ENCODE data around the gene NFKBIZ. TPM values are rescaled to one million over a fixed set of nuclear protein-coding genes. Genes with fewer than 3 reads are reported as not detected.
"Not testable (repeated sequence)": the region's sequence is repeated elsewhere in the genome, so short reads cannot be mapped to it uniquely, and the experiment has no call there.

NFKBIZ gene
- polyA plus RNA-seq, 1 of the 3 experiments (the other 2 are of a cell fraction) = 59.9 TPM

GRCh38 chr3:101879623-101880284, 30.4 kb downstream of the NFKBIZ start (continued):
- TF ChIP-seq USF2 (IDR thresholded peaks at IDR 0.05; ENCODE audit: borderline replicate concordance, low read depth, low read length) = no peak

GRCh38 chr3:101884776-101885175, 35.5 kb downstream of the NFKBIZ start:
- no peaks in the 10 kb centered on the region for H4K20me1 ChIP-seq (ENCODE audit: insufficient read depth)
- H3K27ac ChIP-seq (ENCODE audit: low read depth in 2 of 2, low read length in 1 of 2) = no peak overlapping the region
- no peaks in the 10 kb centered on the region for H3K4me1 ChIP-seq (ENCODE audit: control insufficient read depth in 1 of 2, insufficient read depth in 2 of 2, low read depth in 1 of 2, low read length in 1 of 2)
- no peak overlapping the region for H2AFZ ChIP-seq (ENCODE audit: low read depth)
- no peak overlapping the region for H3K4me2 ChIP-seq
- H3K4me3 ChIP-seq (ENCODE audit: low read depth in 2 of 2, low read length in 1 of 2) = no peak overlapping the region
- no peaks in the 10 kb centered on the region for H3K79me2 ChIP-seq (ENCODE audit: insufficient read depth)
- ChIA-PET POLR2A (no interaction called here), CTCF (no interaction called here)
- H3K27me3 ChIP-seq (ENCODE audit: insufficient read depth) = no peaks in the 10 kb centered on the region
- H3K9me3 ChIP-seq = no peaks in the 10 kb centered on the region
- H3F3A ChIP-seq (replicated peaks; ENCODE audit: insufficient read depth) = no peaks in the 10 kb centered on the region
- TF ChIP-seq GATA2 (CRISPR knock-in tag; IDR thresholded peaks at IDR 0.05) (no peak), YY1 (IDR thresholded peaks at IDR 0.05; ENCODE audit: low read depth) (no peak), MEF2A (IDR thresholded peaks at IDR 0.05; ENCODE audit: borderline replicate concordance, low read depth) (no peak), ELF1 (IDR thresholded peaks at IDR 0.05) (no peak), SIN3A (IDR thresholded peaks at IDR 0.05; ENCODE audit: borderline replicate concordance, low read depth, low read length) (no peak), FOSL2 (IDR thresholded peaks at IDR 0.05; ENCODE audit: borderline replicate concordance, low read depth) (no peak), RXRA (IDR thresholded peaks at IDR 0.05; ENCODE audit: borderline replicate concordance, low read depth) (no peak), RAD21 (IDR thresholded peaks at IDR 0.05; ENCODE audit: low read length) (no peak), EP300 (IDR thresholded peaks at IDR 0.05; ENCODE audit: borderline replicate concordance in 1 of 2, low read depth in 1 of 2, low read length in 1 of 2) (no peak), RCOR1 (IDR thresholded peaks at IDR 0.05; ENCODE audit: low read length) (no peak), GABPA (IDR thresholded peaks at IDR 0.05; ENCODE audit: low read depth) (no peak), JUND (IDR thresholded peaks at IDR 0.05) (no peak), NRF1 (IDR thresholded peaks at IDR 0.05; ENCODE audit: low read depth, low read length) (no peak), FOXM1 (IDR thresholded peaks at IDR 0.05; ENCODE audit: low read depth) (no peak), POLR2AphosphoS5 (IDR thresholded peaks at IDR 0.05; ENCODE audit: low read depth, low read length) (no peak)
- TF ChIP-seq, protein P1, sequence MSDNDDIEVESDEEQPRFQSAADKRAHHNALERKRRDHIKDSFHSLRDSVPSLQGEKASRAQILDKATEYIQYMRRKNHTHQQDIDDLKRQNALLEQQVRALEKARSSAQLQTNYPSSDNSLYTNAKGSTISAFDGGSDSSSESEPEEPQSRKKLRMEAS (IDR thresholded peaks at IDR 0.05; ENCODE audit: low read depth) = no peak
- 90% methylated on average over 1 of the region's 1 CpG for whole genome bisulfite sequencing (ENCODE audit: low lambda C conversion rate)
- no peak overlapping the region for H3K9ac ChIP-seq
- no peaks in the 10 kb centered on the region for H3K36me3 ChIP-seq (replicated peaks in 1 of 2; ENCODE audit: control insufficient read depth in 1 of 2, insufficient read depth in 2 of 2, low read length in 1 of 2)
- DNase-seq = no peak
- H3K9me2 ChIP-seq = no peaks in the 10 kb centered on the region

- H2AFZ ChIP-seq (ENCODE audit: low read depth); H3K9me2 ChIP-seq; H3K27ac ChIP-seq (ENCODE audit: low read depth in 2 of 2, low read length in 1 of 2); POLR2A ChIA-PET; CTCF ChIA-PET; H3F3A ChIP-seq (replicated peaks; ENCODE audit: insufficient read depth); H3K4me1 ChIP-seq (ENCODE audit: control insufficient read depth in 1 of 2, insufficient read depth in 2 of 2, low read depth in 1 of 2, low read length in 1 of 2); DNase-seq; H3K9me3 ChIP-seq; H3K27me3 ChIP-seq (ENCODE audit: insufficient read depth); H3K9ac ChIP-seq; H3K79me2 ChIP-seq (ENCODE audit: insufficient read depth); H3K36me3 ChIP-seq (replicated peaks in 1 of 2; ENCODE audit: control insufficient read depth in 1 of 2, insufficient read depth in 2 of 2, low read length in 1 of 2); H4K20me1 ChIP-seq (ENCODE audit: insufficient read depth); H3K4me3 ChIP-seq (ENCODE audit: low read depth in 2 of 2, low read length in 1 of 2); H3K4me2 ChIP-seq: not testable (repeated sequence)
- 69% methylated on average over 3 of the region's 3 CpGs for WGBS (ENCODE audit: low lambda C conversion rate)
Measured at GRCh38 chr3:101885584-101885983, 36.3 kb downstream of the NFKBIZ start.

Measured in SK-N-SH (cell line).